WERI-Rb-1 (cell line): ENCODE data around the gene METTL21A.

Experiments used
- DNase-seq: peaks from one replicate; pipeline ENCODE4 v3.0.0-alpha.2; 2020
- H3K27ac ChIP-seq: fragments of 250-450 bp; sonication (Bioruptor Pico); 2 replicates; pipeline ENCODE4 v1.5.1; 2020; ENCODE audit warnings: mild to moderate bottlenecking, moderate library complexity
- H3K27me3 ChIP-seq: fragments of 250-450 bp; sonication (Bioruptor Pico); 2 replicates; pipeline ENCODE4 v1.5.1; 2021; ENCODE audit warnings: mild to moderate bottlenecking, low read depth, moderate library complexity; ENCODE audit not compliant: insufficient read depth, severe bottlenecking
- H3K36me3 ChIP-seq: fragments of 250-450 bp; sonication (Bioruptor Pico); 2 replicates; pipeline ENCODE4 v1.5.1; 2020; ENCODE audit warnings: mild to moderate bottlenecking, moderate library complexity
- H3K4me3 ChIP-seq: 2 replicates; pipeline ENCODE4 v1.5.1; 2011; ENCODE audit warnings: low read depth, mild to moderate bottlenecking, control low read depth, low read length
- H3K9me3 ChIP-seq: fragments of 250-450 bp; sonication (Bioruptor Pico); 2 replicates; pipeline ENCODE4 v1.5.1; 2021; ENCODE audit warnings: mild to moderate bottlenecking, moderate library complexity; ENCODE audit not compliant: severe bottlenecking
- CTCF ChIP-seq: IDR thresholded peaks from 2 replicates; pipeline ENCODE4 v1.5.1; 2011; ENCODE audit warnings: low read depth, mild to moderate bottlenecking, control low read depth, inconsistent platforms, low read length

METTL21A gene

GRCh38 chr2:207619764-207620203, 5.4 kb downstream of the METTL21A start:
- H3K4me3 ChIP-seq, result no peak overlapping the region
- no peak for TF ChIP-seq CTCF
- no peaks in the 10 kb centered on the region for H3K27me3 ChIP-seq
- no peak overlapping the region for H3K27ac ChIP-seq
- H3K9me3 ChIP-seq, result no peaks in the 10 kb centered on the region
- H3K36me3 ChIP-seq, result peaks cover 64% of the 10 kb centered on the region
- no peak for DNase-seq

GRCh38 chr2:207617011-207617671, 8.1 kb downstream of the METTL21A start:
- Histone ChIP-seq H3K27ac (no peak overlapping the region), H3K9me3 (no peaks in the 10 kb centered on the region), H3K36me3 (peaks cover 55% of the 10 kb centered on the region), H3K4me3 (no peak overlapping the region), H3K27me3 (no peaks in the 10 kb centered on the region)
- no peak for DNase-seq
- no peak for TF ChIP-seq CTCF

- no peaks in the 10 kb centered on the region for H3K27me3 ChIP-seq
- peaks cover 48% of the 10 kb centered on the region for H3K36me3 ChIP-seq
- TF ChIP-seq CTCF, result no peak
- no peak overlapping the region for H3K4me3 ChIP-seq
- no peaks in the 10 kb centered on the region for H3K9me3 ChIP-seq
- H3K27ac ChIP-seq, result no peak overlapping the region
- DNase-seq, result no peak
These were observed 9.0 kb downstream of the METTL21A start for GRCh38 chr2:207616185-207616584.

GRCh38 chr2:207614824-207615223, 10.4 kb downstream of the METTL21A start:
- H3K9me3 ChIP-seq, result no peaks in the 10 kb centered on the region
- no peak overlapping the region for H3K4me3 ChIP-seq
- peaks cover 35% of the 10 kb centered on the region for H3K36me3 ChIP-seq
- no peak for DNase-seq
- no peak for TF ChIP-seq CTCF
- no peak overlapping the region for H3K27ac ChIP-seq
- H3K27me3 ChIP-seq, result no peaks in the 10 kb centered on the region

GRCh38 chr2:207612714-207613113, 12.5 kb downstream of the METTL21A start:
- no peaks in the 10 kb centered on the region for H3K27me3 ChIP-seq

More at GRCh38 chr2:207612714-207613113, 12.5 kb downstream of the METTL21A start:
- Histone ChIP-seq H3K27ac (no peak overlapping the region), H3K4me3 (no peak overlapping the region), H3K9me3 (no peaks in the 10 kb centered on the region), H3K36me3 (peaks cover 24% of the 10 kb centered on the region)
- no peak for DNase-seq
- no peak for TF ChIP-seq CTCF
